SK-N-SH treated with all-trans-retinoic acid at 6 μM for 48 hours (cell line): ENCODE data around the gene PRR29.

Experiments
- ATAC-seq: fragments of 200-7000 bp; cut with Tn5 transposase; 3 replicates; pipeline ENCODE4 v1.9.1; 2020; ENCODE audit warnings: mild to moderate bottlenecking, moderate library complexity
- ARNTL ChIP-seq: fragments of 450-650 bp; formaldehyde crosslinking; IDR thresholded peaks from 2 replicates; pipeline ENCODE4 v1.5.0; 2020; ENCODE audit warnings: low read depth, mild to moderate bottlenecking, moderate library complexity, borderline replicate concordance
- BACH2 ChIP-seq: fragments of 250-450 bp; sonication (Bioruptor Pico); IDR thresholded peaks from 2 replicates; pipeline ENCODE4 v1.9.0; 2021; ENCODE audit warnings: mild to moderate bottlenecking, borderline replicate concordance
- CREB5 ChIP-seq: fragments of 250-450 bp; sonication (Bioruptor Pico); IDR thresholded peaks from 2 replicates; pipeline ENCODE4 v1.5.1; 2020; ENCODE audit warnings: low read depth, mild to moderate bottlenecking, moderate library complexity
- CSDC2 ChIP-seq: fragments of 250-450 bp; sonication (Bioruptor Pico); IDR thresholded peaks from 2 replicates; pipeline ENCODE4 v1.5.0; 2020; ENCODE audit warnings: mild to moderate bottlenecking, moderate library complexity
- CSRNP3 ChIP-seq: fragments of 250-450 bp; sonication (Bioruptor Pico); IDR thresholded peaks from 2 replicates; pipeline ENCODE4 v1.5.1; 2021; ENCODE audit warnings: mild to moderate bottlenecking, moderate library complexity
- ESRRG ChIP-seq: fragments of 250-450 bp; sonication (Bioruptor Pico); IDR thresholded peaks from 2 replicates; pipeline ENCODE4 v1.6.1; 2021; ENCODE audit warnings: mild to moderate bottlenecking
- GLIS3 ChIP-seq: fragments of 250-450 bp; sonication (Bioruptor Pico); IDR thresholded peaks from 2 replicates; pipeline ENCODE4 v1.5.0; 2020; ENCODE audit warnings: mild to moderate bottlenecking, moderate library complexity
- ISL1 ChIP-seq: fragments of 250-450 bp; sonication (Bioruptor Pico); IDR thresholded peaks from 2 replicates; pipeline ENCODE4 v2.1.2; 2022; ENCODE audit warnings: mild to moderate bottlenecking, moderate library complexity
- OSR1 ChIP-seq: fragments of 250-450 bp; sonication (Bioruptor Pico); IDR thresholded peaks from 2 replicates; pipeline ENCODE4 v1.8.0; 2022; ENCODE audit warnings: moderate library complexity, mild to moderate bottlenecking, inconsistent platforms
- PATZ1 ChIP-seq: fragments of 250-450 bp; sonication (Bioruptor Pico); IDR thresholded peaks from 2 replicates; pipeline ENCODE4 v1.8.0; 2020; ENCODE audit warnings: mild to moderate bottlenecking, moderate library complexity, borderline replicate concordance
- POU6F1 ChIP-seq: fragments of 250-450 bp; sonication (Bioruptor Pico); IDR thresholded peaks from 2 replicates; pipeline ENCODE4 v1.8.0; 2021; ENCODE audit warnings: low read depth, mild to moderate bottlenecking, moderate library complexity, borderline replicate concordance
- PPARA ChIP-seq: fragments of 250-450 bp; sonication (Bioruptor Pico); IDR thresholded peaks from 2 replicates; pipeline ENCODE4 v1.5.0; 2020; ENCODE audit warnings: mild to moderate bottlenecking, borderline replicate concordance
- RARB ChIP-seq: fragments of 250-450 bp; sonication (Bioruptor Pico); IDR thresholded peaks from 2 replicates; pipeline ENCODE4 v1.8.0; 2021; ENCODE audit warnings: mild to moderate bottlenecking, moderate library complexity
- SNAI2 ChIP-seq: fragments of 250-450 bp; sonication (Bioruptor Pico); IDR thresholded peaks from 2 replicates; pipeline ENCODE4 v1.5.0; 2020; ENCODE audit warnings: mild to moderate bottlenecking, moderate library complexity
- TCF4 ChIP-seq: fragments of 250-450 bp; sonication (Bioruptor Pico); IDR thresholded peaks from 2 replicates; pipeline ENCODE4 v1.8.0; 2021; ENCODE audit warnings: mild to moderate bottlenecking, moderate library complexity, borderline replicate concordance
- TOX ChIP-seq: fragments of 250-450 bp; sonication (Bioruptor Pico); IDR thresholded peaks from 2 replicates; pipeline ENCODE4 v1.8.0; 2021; ENCODE audit warnings: mild to moderate bottlenecking, moderate library complexity, borderline replicate concordance
- TSHZ2 ChIP-seq: fragments of 250-450 bp; sonication (Bioruptor Pico); IDR thresholded peaks from 2 replicates; pipeline ENCODE4 v1.5.0; 2020; ENCODE audit warnings: mild to moderate bottlenecking, moderate library complexity
- ZC3H10 ChIP-seq: fragments of 250-450 bp; sonication (Bioruptor Pico); IDR thresholded peaks from 2 replicates; pipeline ENCODE4 v1.5.1; 2021; ENCODE audit warnings: mild to moderate bottlenecking, moderate library complexity
- ZFP3 ChIP-seq: fragments of 250-450 bp; sonication (Bioruptor Pico); IDR thresholded peaks from 2 replicates; pipeline ENCODE4 v1.5.0; 2020; ENCODE audit warnings: mild to moderate bottlenecking, moderate library complexity
- ZFP30 ChIP-seq: fragments of 450-650 bp; formaldehyde crosslinking; IDR thresholded peaks from 2 replicates; pipeline ENCODE4 v1.5.0; 2022; ENCODE audit warnings: mild to moderate bottlenecking, moderate library complexity
- ZNF565 ChIP-seq: fragments of 450-650 bp; formaldehyde crosslinking; conservative IDR thresholded peaks from 2 replicates; pipeline ENCODE4 v1.5.0; 2020; ENCODE audit warnings: low read depth, mild to moderate bottlenecking, moderate library complexity
- ZNF70 ChIP-seq: fragments of 450-650 bp; formaldehyde crosslinking; IDR thresholded peaks from 2 replicates; pipeline ENCODE4 v1.5.0; 2020; ENCODE audit warnings: mild to moderate bottlenecking, moderate library complexity
- ZNF8 ChIP-seq: fragments of 450-650 bp; formaldehyde crosslinking; IDR thresholded peaks from 2 replicates; pipeline ENCODE4 v1.5.0; 2020; ENCODE audit warnings: mild to moderate bottlenecking, moderate library complexity

Gene PRR29

GRCh38 chr17:64036198-64036922 lies 38.2 kb downstream of the PRR29 start:
- TF ChIP-seq ZNF70 (CRISPR knock-in tag) = no peak
- no peak for TF ChIP-seq ZNF565
- no peak for TF ChIP-seq CSDC2 (CRISPR knock-in tag)
- TF ChIP-seq RARB = no peak
- no peak for TF ChIP-seq PATZ1 (CRISPR knock-in tag)
- no peak for TF ChIP-seq ZC3H10 (CRISPR knock-in tag)
- no peak for TF ChIP-seq TCF4
- TF ChIP-seq ZFP30 = no peak
- no peak for TF ChIP-seq ISL1
- TF ChIP-seq TOX (CRISPR knock-in tag) = no peak
- TF ChIP-seq GLIS3 (CRISPR knock-in tag) = no peak
- no peak for TF ChIP-seq PPARA (CRISPR knock-in tag)
- TF ChIP-seq ZFP3 (CRISPR knock-in tag) = no peak
- no peak for TF ChIP-seq CSRNP3 (CRISPR knock-in tag)
- TF ChIP-seq OSR1 (CRISPR knock-in tag) = no peak
- TF ChIP-seq SNAI2 (CRISPR knock-in tag) = no peak
- no peak for TF ChIP-seq ARNTL (CRISPR knock-in tag)
- peak; percentile 47; the same call in 2 of the 3 replicates for ATAC-seq

- TF ChIP-seq CSRNP3 (CRISPR knock-in tag) = no peak
- no peak for TF ChIP-seq ZC3H10 (CRISPR knock-in tag)
- no peak for TF ChIP-seq POU6F1
- no peak for TF ChIP-seq CREB5 (CRISPR knock-in tag)
- no peak for TF ChIP-seq GLIS3 (CRISPR knock-in tag)
- TF ChIP-seq SNAI2 (CRISPR knock-in tag) = no peak
- ATAC-seq = no peak
Measured at GRCh38 chr17:64037180-64037579, 39.0 kb downstream of the PRR29 start.

- no peak for TF ChIP-seq POU6F1
- TF ChIP-seq BACH2 = no peak
- TF ChIP-seq ZNF70 (CRISPR knock-in tag) = no peak
- no peak for TF ChIP-seq TSHZ2 (CRISPR knock-in tag)
- TF ChIP-seq GLIS3 (CRISPR knock-in tag) = no peak
- TF ChIP-seq ZNF565 = no peak
- no peak for TF ChIP-seq TCF4
- TF ChIP-seq ZC3H10 (CRISPR knock-in tag) = no peak
- TF ChIP-seq CREB5 (CRISPR knock-in tag) = no peak
- no peak for TF ChIP-seq ZNF8 (CRISPR knock-in tag)
- no peak for TF ChIP-seq SNAI2 (CRISPR knock-in tag)
- TF ChIP-seq PPARA (CRISPR knock-in tag) = no peak
- no peak for TF ChIP-seq ZFP3 (CRISPR knock-in tag)
- TF ChIP-seq RARB = no peak
- no peak for TF ChIP-seq ESRRG
- no peak for TF ChIP-seq CSDC2 (CRISPR knock-in tag)
- ATAC-seq = no peak
Measured at GRCh38 chr17:64037802-64038201, 39.7 kb downstream of the PRR29 start.
